Measurements from ENCODE around the gene ARL2BP. TPM values are rescaled to one million over a fixed set of nuclear protein-coding genes. Genes with fewer than 3 reads are reported as not detected.

The ARL2BP gene
- total and polyA plus RNA-seq, 2 of the 13 experiments (the other 11 are each of a cell fraction or from before 2014, with no cell fraction given), result 64.3 to 67.6 TPM

- TF ChIP-seq ZNF407 (CRISPR knock-in tag; IDR thresholded peaks at IDR 0.05; ENCODE audit: not compliant biosample characterization), result peak; percentile 40
- peak; percentile 49; the same call in 1 of the 2 replicates for TF ChIP-seq ZFY (CRISPR knock-in tag; IDR thresholded peaks at IDR 0.05)
- peak; percentile 91 for TF ChIP-seq ARID3A (IDR thresholded peaks at IDR 0.05; ENCODE audit: low read depth, low read length)
- peak; percentile 71; the same call in 1 of the 2 replicates for TF ChIP-seq ZNF572 (CRISPR knock-in tag; IDR thresholded peaks at IDR 0.05)
- peak; percentile 84; the same call in 1 of the 2 replicates for TF ChIP-seq ZNF761 (CRISPR knock-in tag; conservative IDR thresholded peaks at IDR 0.05)
- TF ChIP-seq SIN3A (IDR thresholded peaks at IDR 0.05; ENCODE audit: borderline replicate concordance, low read depth, low read length), result 0 out of 2 replicates have a peak, but pooled peaks have one; percentile 33
- peak; percentile 83 for TF ChIP-seq THAP11 (CRISPR knock-in tag; IDR thresholded peaks at IDR 0.05)
- no peak for TF ChIP-seq ZNF142 (CRISPR knock-in tag; IDR thresholded peaks at IDR 0.05)
- TF ChIP-seq ZNF558 (CRISPR knock-in tag; IDR thresholded peaks at IDR 0.05; ENCODE audit: borderline replicate concordance), result no peak
- no peak for TF ChIP-seq ZNF546 (CRISPR knock-in tag; conservative IDR thresholded peaks at IDR 0.05)
- no peak; the same call in 1 of the 2 replicates for TF ChIP-seq ZNF205 (CRISPR knock-in tag; IDR thresholded peaks at IDR 0.05)
- peak; percentile 83 for TF ChIP-seq ZNF883 (CRISPR knock-in tag; IDR thresholded peaks at IDR 0.05; ENCODE audit: not compliant biosample characterization)
These were observed 35.0 kb downstream of the ARL2BP start (continued) for GRCh38 chr16:57279780-57280638.
